Measurements from ENCODE around the gene MID1.

The MID1 gene

DNA sequence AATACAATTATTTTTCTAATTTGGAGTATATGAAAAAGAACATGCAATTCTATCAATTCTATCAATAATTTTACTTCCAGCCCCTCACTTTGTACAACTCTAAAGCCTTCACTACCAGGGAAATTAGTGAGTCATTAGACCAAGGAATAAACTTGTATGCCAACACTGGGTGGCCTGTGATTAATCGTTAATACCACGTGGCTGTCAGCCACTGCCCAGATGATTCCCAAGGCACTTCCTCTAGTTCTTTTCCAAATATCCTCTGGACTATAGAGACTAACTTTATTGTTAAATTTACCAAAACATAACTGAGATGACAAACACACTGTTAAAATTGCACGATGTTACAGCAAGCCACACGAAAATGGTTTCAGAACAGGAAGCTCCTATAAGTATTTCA, 45.7 kb downstream of the MID1 start:
- DNase-seq, result no peak

DNA sequence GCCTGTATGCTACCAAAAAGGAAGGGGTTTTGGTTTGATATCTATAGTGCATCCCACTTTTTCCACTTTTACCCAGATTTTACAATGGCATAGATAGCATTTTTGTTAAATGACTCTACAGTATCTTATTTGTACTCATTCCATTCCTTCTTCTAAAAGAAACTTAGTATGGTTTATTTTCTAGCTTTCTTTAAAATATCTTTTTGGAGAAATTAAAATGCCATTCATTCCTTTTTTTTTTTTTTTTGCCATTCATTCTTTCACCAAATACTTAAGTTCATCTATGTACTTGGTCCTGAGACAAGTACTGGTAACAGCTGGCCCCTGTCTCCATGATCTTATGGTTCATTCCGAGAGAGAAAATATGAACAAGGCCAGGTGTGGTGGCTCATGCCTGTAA, 49.1 kb downstream of the MID1 start:
- DNase-seq, result no peak

DNA sequence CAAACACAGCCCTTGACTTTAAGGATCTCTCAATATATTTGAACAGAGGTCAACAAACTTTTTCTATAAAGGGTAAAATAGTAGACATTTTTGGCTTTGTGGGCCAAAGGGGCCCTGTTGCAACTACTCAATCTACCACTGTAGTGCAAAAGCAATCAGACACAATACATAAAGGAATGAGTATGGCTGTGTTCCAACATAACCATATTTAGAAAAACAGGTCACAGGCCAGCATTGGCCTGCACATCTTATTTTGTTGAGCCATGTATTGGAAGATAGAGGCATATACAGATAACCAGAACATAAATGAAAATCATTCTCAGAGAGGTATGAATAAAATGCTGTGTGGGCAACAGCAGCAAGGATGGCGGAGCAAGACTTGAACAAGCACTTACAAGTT, 49.8 kb downstream of the MID1 start:
- DNase-seq, result no peak

DNA sequence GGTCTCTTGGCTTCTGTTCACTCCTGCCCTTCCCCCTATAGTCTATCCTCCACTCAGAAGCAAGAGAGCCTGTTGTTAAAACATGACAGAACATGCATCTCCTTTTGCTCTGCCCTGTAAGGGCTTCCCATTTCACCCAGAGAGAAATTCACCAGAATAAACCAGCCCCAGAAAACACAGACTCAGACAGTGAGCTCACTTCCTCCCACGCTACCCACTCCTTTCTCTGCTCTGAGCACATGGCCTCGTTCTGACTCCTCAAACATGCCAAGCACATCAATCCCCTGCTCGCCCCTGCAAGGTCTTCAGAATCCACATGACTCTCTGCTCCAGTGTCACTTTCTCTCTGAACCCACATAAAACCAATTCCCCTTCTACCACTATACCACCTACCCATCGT, 50.4 kb downstream of the MID1 start:
- peak; percentile 28 to 37 (median 32) for DNase-seq

DNA sequence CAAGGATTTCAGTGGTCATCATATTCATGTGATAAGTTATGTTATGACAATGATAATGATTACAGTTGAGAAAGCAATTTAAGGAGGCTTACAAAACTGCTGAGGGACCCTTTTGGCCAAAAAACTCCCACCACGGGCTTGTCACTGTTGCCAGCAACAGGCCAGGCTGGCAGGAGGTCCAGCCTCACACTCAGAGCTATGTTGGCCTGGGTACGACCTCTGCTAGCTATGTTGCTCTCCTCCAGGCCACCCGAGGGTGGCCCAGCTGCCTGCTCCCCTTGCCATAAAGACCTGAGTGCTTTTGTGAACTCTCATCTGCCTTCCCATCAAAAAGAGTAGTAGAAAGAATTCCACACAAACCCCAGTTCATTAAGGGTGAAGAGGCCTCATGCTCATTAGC, 52.0 kb downstream of the MID1 start:
- DNase-seq, result no peak

DNA sequence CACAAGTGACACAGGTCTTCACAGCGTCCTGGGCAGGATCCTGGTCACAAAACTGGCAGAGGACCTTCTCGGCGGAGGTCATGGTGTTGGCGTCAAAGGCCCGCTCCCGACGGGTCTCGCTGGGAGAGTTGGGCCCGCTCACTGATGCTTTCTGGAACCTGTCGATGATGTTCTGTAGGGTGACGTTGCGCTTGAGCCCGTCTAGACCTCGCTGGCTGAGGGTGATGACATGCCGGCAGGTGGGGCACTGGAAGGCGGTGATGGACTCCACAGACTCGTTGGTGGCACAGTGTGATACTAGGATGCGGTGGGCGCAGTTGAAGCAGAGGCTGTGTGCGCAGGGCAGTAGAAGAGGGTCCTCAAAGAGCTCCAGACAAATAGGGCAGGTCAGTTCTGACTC, 53.2 kb downstream of the MID1 start:
- DNase-seq, result no peak

DNA sequence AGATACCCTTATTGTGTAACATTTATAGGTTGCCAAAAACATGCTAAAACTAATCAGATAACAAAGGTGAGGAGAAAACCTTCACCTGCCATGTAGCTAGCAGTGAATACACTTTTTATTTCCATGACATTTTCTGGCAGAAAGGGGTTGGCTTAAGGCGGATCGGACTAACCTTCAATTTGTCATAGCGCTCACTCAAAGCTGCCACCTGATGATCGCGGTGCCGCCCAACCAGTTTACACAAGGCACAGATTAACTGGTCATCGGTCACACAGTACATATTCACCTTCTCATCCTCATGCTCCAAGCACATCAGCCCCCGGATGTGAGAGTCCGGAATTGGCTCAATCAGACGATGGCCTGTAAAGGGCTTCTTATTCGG, 53.7 kb downstream of the MID1 start:
- no peak for DNase-seq

DNA sequence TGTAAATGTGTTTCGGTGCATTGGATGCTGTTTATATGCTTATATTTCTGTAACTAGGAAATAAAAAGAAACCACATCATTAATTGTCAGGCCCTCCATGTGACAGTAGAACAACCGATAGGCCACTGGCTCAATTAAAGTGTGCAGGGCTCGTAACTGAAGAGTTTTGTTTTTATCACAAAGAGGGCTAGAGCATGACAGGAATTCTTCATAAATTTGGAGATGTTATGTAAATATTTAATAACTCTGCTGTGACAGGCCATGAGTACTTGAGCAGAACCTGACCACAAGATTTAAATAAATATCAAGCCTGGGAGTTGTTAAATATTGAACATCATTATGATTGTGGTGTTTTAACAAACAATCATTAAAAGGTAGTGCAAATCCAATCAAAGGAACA, 55.9 kb downstream of the MID1 start:
- no peak for DNase-seq

DNA sequence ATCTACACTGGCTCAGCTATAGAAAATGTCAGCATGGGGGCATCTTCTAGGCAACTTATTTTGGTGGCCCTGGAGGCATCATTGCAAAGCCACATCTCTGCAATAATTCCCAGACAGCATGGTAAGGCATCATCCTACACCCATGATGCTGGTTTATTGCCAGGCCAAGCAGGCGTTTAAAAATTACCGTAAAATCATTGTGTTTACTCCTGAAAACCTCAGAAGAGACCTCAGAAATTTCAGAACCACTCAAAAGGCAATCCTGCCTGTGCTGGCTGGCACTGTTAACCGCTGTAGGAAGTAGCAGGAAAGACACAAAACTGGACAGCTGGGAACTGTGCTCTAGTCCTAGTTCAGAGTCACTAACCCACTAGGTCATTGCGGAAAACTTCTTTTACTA, 63.2 kb downstream of the MID1 start:
- no peak for DNase-seq

DNA sequence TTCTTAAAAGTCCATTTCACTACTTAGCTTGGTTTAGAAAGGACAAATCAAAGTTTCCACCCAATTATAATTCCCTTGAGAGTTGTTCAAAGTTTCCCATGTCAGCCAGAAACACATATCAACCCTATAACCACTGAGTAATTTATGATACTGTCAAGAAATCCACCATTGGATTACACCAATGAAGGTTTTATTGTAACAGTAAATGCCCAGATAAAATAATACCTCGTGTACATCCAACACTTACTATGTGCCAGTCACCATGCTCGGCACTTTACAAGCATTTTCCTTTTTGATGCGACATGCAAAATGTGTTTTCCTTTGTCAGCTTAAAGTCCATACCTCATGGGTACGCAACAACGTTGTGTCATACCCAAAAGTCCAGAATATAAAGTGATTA, 64.0 kb downstream of the MID1 start:
- DNase-seq, result no peak

DNA sequence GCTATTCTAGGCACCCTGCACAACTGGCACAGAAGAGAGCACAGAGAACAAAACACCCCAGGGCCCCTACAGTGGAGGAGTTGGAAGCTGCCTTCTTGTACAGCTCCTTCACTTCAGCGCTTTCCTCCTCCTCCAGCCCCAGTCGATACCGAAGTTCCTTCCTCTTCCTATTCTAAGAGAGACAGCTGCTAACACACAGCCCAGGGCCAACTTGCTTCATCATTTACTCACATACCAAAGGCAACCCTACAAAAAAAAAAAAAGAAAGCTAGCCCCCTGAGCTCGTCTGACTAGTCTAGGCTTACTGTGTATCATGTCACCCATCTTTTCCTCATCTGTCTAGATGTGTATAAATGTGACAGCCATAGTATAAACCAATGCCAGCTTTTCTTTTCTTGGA, 64.5 kb downstream of the MID1 start:
- DNase-seq, result no peak

DNA sequence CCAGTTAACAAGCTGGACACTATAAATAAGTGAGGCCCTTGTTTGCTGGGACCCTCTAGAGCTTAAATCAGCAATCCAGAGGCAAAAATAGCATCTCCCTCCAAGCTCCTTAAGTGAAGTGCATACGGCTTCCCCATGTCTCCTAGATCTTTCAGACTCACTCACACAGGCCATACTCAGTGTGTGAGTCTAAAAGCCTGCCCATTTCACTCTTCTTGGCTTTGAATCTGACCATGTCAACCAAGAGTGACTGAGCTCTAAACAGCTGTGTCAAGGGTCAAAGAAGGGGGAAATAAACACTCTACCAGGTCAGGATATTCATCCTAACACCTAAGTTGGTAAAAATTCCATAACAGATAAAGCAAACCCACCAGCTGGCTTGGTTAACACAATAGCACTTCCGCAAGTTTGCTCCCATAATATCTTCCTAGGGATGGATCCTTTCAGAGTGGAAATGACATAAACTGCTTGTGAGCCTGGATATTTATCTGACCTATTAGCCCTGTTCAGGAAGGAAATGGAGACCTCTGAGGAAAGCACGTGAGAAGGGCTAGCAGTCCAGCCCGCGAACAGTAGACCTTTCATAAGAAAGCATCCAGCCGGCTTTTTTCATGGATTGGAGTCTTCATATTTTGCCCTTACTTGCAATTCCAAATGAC, 65.6 kb downstream of the MID1 start:
- DNase-seq, result no peak

DNA sequence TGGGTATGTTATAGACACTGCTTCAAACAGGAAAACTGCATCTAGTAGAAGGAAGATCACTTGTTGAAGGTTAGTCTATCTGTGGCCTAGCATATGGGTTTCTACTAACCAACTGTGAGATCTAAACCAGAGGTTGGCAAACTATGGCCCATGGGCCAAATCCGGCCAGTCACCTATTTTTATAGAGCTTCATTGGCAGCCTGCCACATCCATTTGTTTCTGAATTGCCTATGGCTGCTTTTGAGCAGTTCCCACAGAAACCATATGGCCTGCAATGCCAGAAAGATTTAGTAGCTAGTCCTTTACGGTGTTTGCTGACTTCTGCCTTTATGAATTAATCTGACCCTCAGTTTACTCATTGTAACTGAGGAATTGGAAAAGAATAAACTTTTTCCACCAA, 71.1 kb downstream of the MID1 start:
- no peak for DNase-seq

DNA sequence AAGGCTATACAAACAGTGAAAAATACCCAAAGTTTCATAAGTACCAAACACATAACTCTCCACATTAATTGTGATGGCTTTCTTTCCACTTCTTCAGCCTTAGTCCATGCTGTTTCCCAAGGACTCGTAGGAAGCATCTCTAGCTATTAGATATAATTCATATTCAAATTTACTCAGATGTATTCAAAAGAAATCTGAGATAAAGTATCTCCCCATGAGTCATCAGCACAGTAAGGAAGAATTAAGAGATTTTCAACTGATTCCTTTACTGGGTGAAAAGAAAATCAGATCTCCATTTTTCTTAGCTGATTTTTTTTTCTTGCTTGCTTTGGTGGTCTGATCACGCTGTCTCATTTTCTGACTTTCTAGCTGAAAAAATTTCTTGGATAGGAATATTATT, 71.7 kb downstream of the MID1 start:
- no peak for DNase-seq

DNA sequence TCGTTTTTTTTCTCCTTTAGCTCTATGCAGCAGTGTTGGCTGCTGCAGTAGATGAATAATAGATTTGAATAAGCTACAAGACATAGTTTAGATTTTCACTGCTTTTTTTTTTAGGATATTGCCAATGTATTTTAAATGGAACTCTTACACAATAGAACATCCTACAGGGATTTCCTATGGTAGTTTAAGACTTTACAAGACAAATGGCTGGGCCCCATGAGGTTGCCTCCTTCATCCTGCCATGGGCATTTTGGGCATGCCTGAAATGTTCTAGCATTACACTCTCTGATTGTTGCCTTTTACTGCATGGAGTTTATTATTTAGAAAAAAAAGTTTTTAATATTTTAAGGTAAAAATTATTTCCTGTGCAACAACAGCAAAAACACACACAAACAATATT, 74.5 kb downstream of the MID1 start:
- DNase-seq, result no peak

DNA sequence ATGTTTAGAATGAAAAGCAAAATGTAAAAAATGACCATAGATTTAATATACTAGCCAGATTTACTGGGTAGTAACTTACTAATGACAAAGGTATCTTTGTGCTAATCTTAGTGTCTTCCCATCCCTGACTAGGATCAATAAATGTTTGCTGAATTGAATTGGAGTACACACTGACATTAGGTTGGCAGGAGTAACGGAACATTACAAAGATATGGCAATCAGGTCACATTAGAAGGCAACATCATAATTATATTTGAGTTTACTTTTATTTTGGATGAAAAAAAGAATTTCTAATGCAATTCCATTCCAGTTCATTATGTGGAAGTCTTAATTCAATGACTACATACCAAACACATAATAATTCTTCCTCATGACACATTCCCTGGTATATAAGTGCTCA, 77.8 kb downstream of the MID1 start:
- no peak for DNase-seq

DNA sequence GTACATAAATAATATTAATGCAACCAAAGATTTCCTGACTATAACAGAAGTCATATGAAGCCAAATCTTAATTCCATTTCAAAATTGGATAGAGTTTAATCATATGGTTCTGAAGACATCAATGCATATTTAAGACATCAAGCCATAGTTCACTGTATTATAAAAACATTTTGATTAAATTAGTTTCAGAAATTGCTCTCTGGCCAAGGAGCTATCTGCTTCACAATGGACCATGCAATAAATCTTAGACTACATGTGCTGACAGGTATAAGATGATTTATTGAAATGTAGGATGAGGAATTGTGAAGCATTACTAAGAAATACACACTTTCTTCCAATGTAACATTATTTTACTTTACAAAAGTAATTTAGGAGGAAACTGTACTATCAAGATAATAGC, 81.6 kb downstream of the MID1 start:
- DNase-seq, result no peak

DNA sequence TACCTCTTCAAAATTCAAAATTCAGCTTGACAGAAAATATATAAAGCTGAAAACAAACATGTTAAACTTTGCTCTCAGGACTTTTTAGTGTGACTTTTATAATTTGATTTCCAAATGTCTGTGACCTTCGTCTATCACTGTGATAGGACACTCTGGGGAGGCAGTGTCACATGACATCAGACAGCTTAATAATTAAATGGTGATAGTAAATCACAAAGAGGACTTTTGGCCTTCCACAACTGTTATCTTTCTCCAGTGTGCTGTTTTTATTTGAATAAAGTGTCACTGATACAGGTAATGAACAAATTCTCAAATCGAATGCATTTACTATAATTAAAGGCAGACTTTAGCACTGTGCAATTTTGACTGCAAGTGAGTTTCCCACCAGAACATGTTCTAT, 83.1 kb downstream of the MID1 start:
- DNase-seq, result no peak

DNA sequence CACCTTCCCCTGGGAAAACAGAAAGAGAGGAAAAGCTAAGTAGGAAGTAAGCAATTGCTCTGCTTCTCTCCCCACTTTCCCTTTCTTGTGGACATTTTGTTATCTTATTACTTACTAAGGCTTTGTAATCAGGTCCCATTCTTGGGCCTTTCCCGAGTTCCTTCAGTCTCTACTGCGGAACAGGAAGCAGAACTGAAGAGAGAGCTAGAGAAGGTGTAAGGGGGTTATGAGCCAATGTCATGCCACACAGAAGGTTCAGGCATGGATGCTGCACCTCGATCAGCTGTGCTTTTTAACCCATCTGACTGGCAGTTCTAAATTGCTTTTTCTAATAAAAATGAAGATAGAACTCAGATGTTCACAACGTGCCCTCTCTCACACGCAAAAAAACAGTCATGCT, 83.6 kb downstream of the MID1 start:
- no peak for DNase-seq

DNA sequence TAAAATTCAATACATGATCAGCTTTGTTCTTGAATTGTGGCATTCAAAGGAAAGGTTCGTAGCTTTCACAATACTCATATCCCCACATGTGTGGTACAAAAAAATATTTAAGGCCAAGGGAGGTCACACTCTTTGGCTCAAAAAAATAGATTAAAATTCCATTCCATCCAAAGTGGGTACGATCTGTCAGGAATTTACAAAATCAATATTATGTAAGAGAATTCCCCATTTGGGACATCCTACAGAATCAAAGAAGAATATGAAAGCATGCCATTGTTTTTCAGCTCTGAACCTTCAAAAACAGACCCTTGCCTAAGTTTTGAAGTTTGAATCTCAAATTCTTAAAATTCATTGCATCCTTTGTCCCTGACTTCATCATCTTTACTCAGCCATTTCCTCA, 85.8 kb downstream of the MID1 start:
- DNase-seq, result no peak

DNA sequence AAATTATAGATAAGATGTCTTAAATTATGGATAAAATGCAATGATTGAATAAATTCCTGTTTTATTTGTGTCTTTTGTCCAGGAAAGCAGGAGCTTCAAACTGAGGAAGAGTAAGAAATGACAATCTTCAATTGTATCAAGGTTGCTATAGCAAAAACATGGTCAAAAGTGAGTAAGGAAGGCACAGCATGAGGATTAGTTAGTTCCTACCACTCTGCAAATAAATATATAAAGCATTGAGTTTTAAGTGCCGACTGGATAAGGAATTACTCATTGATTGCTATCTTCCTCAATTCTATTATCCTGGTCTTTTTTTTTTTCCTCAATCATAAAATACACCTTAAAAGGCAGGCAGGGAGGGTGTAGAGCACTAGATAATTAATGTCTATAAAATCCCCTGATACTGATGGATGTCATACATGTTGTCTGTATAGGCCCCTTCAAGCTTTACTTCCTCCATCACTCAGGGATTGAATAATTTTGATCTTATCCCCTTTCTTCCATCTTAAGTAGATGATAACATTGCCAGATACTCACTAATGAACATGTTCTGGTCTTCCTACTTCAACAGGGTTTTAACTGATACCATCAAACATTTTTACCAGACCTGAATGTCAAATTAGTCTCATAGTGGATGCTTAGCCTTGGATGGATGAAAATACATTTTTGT, 86.6 kb downstream of the MID1 start:
- DNase-seq, result no peak

DNA sequence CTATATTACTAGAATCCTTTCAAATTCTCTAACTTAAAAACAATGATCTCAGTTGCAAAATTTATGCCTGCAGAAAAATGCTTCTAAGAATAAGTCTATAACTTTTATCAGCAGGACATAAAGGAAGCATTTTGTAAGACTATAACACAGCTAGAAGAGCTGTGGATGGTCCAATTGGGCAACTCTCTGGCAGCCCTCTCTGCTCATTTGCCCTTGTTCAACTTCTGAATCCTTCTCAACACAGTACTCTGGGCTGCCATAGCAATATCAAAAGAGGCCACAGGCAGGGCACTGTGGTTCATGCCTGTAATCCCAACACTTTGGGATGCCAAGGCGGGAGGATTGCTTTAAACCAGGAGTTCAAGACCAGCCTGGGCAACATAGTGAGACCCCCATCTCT, 88.5 kb downstream of the MID1 start:
- no peak for DNase-seq

DNA sequence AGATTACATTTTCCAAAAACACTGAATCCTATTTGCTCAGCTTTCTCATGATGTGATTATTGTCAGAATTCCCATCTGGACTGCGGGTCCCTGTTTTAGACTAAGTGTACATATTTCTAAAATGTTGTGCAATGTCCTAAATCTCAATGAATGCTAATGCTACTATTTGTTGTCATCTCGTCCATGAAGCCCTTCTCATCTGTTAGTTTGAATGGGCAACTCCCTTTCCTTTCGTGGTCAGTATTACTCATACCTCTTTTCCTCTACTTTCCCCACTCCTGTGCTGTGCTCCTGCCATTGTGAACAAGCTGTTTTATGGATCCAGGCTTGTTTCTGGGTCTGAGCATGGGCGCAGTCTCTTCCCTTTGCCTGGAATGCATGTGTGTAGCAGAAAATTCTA, 91.0 kb downstream of the MID1 start:
- no peak for DNase-seq

DNA sequence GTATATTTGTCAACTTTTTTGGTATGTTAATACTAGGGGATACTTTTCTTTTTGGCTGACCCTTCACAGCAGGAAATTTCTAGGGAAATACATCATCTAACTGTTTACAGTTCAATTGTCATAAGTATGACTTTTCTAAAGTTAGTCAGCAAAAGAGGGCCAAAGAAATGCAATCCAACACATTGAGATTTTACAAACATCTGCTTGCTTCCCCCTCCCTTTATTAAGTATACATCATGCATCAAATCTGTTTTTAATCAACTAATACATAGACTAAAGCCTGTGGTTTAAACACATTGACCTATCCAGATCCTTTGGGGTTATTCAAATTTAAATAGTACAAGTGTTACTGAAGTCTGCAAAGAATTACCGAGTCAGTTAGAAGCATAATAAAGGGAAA, 93.9 kb downstream of the MID1 start:
- no peak for DNase-seq

DNA sequence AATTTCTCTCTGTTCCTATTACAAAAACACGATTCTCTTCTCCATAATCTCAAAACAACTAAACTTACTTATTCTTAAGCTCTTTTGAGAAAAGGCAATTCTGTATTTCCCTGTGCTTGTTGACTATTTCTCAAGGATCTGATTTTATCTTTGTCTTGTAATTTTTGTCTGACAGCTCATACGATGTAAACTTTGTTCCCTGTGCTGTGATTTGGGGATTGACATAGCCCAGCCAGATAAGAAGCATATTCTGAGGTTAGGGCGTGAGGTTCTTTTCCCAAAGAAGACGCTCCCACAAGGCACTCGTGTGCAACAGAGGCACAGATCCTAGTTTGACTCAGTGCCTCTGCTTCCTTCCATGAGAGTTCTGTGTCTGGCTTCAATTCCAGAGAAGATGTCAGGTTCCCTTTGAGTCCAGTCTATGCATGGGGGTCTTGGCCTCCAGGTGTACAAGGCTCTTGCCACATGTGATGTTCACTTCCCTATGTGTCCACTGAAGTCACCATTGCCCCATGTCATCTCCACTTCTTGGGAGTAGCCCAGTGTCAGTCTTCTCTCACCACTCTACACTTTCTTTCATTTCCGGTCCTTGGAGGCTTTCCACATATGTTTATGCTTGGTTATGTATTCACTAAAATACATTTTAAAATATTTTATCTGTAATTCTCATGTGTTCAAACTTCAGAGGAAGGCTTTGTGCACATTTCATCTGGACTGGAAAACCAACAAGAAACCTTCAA, 94.8 kb downstream of the MID1 start:
- no peak for DNase-seq

All from suppressor macrophage treated with lipopolysaccharide for 1 hour (primary cell).